Liver (tissue), 9 donors: ENCODE results near the gene EML6. TPM values are rescaled to one million over a fixed set of nuclear protein-coding genes. Genes with fewer than 3 reads are reported as not detected.

ENCODE experiments used
- DNase-seq: peaks from one replicate; pipeline ENCODE4 v3.0.0-alpha.2; 2017; ENCODE audit warnings: low spot score
- H3K27ac ChIP-seq, 2 donors: one replicate each; pipeline ENCODE4 v1.7.0; 2013; ENCODE audit warnings: inconsistent platforms in 2 of 2, low read length in 2 of 2, control low read depth in 1 of 2, low read depth in 1 of 2, mild to moderate bottlenecking in 1 of 2
- H3K27me3 ChIP-seq, 4 donors: one replicate each; pipeline versions ENCODE4 v1.6.1 to v1.7.0; 2013; ENCODE audit warnings: low read length in 3 of 4, inconsistent platforms in 1 of 4, mild to moderate bottlenecking in 1 of 4, moderate library complexity in 1 of 4; ENCODE audit not compliant: control insufficient read depth in 4 of 4, insufficient read depth in 4 of 4
- H3K36me3 ChIP-seq, 4 donors: one replicate each; pipeline versions ENCODE4 v1.6.1 to v1.7.0; 2013; ENCODE audit warnings: low read length in 3 of 4, mild to moderate bottlenecking in 3 of 4, low read depth in 1 of 4, moderate library complexity in 1 of 4; ENCODE audit not compliant: control insufficient read depth in 4 of 4, insufficient read depth in 3 of 4
- H3K4me1 ChIP-seq, 4 donors: one replicate each; pipeline versions ENCODE4 v1.6.1 to v1.7.0; 2013; ENCODE audit warnings: low read length in 3 of 4, mild to moderate bottlenecking in 3 of 4, moderate library complexity in 1 of 4; ENCODE audit not compliant: control insufficient read depth in 4 of 4, insufficient read depth in 4 of 4
- H3K4me3 ChIP-seq, 3 donors: one replicate each; pipeline versions ENCODE4 v1.6.1 to v1.7.0; 2013; ENCODE audit warnings: low read length in 3 of 3, control low read depth in 1 of 3, low read depth in 1 of 3, mild to moderate bottlenecking in 1 of 3
- H3K9ac ChIP-seq, 2 donors: one replicate each; pipeline ENCODE4 v1.7.0; 2013; ENCODE audit warnings: low read length in 2 of 2, mild to moderate bottlenecking in 2 of 2, moderate library complexity in 2 of 2, control low read depth in 1 of 2, low read depth in 1 of 2
- H3K9me3 ChIP-seq, 4 donors: one replicate each; pipeline versions ENCODE4 v1.6.1 to v1.7.0; 2013; ENCODE audit warnings: low read length in 3 of 4; ENCODE audit not compliant: control insufficient read depth in 4 of 4
- ATF3 ChIP-seq: IDR thresholded peaks from 2 replicates; pipeline ENCODE4 v1.6.1; 2016; ENCODE audit warnings: antibody characterized with exemption
- CTCF ChIP-seq: fragments of 150-350 bp; IDR thresholded peaks from 2 replicates; pipeline ENCODE4 v1.5.1; 2017; ENCODE audit warnings: improper control_type of control experiment, low read depth, low read length; ENCODE audit not compliant: missing input control
- EGR1 ChIP-seq, 2 donors: IDR thresholded peaks; 2 replicates each; pipeline ENCODE4 v1.6.1; 2016 to 2018; ENCODE audit warnings: antibody characterized with exemption in 2 of 2, low read depth in 2 of 2
- FOXA1 ChIP-seq: IDR thresholded peaks from 2 replicates; pipeline ENCODE4 v1.6.1; 2016; ENCODE audit warnings: antibody characterized with exemption
- FOXA2 ChIP-seq: IDR thresholded peaks from 2 replicates; pipeline ENCODE4 v1.6.1; 2016; ENCODE audit warnings: antibody characterized with exemption
- GABPA ChIP-seq, 2 donors: IDR thresholded peaks in 1 of 2; conservative IDR thresholded peaks in 1 of 2; 2 replicates each; pipeline ENCODE4 v1.6.1; 2016; ENCODE audit warnings: antibody characterized with exemption in 2 of 2, mild to moderate bottlenecking in 1 of 2, moderate library complexity in 1 of 2
- HNF4A ChIP-seq, 2 donors: conservative IDR thresholded peaks; 2 replicates each; pipeline ENCODE4 v1.6.1; 2016; ENCODE audit warnings: antibody characterized with exemption in 2 of 2, mild to moderate bottlenecking in 2 of 2
- HNF4G ChIP-seq: IDR thresholded peaks from 2 replicates; pipeline ENCODE4 v1.6.1; 2016; ENCODE audit warnings: antibody characterized with exemption
- JUND ChIP-seq, 2 donors: IDR thresholded peaks; 2 replicates each; pipeline ENCODE4 v1.6.1; 2016; ENCODE audit warnings: antibody characterized with exemption in 2 of 2
- MAX ChIP-seq: IDR thresholded peaks from 2 replicates; pipeline ENCODE4 v1.6.1; 2016; ENCODE audit warnings: antibody characterized with exemption
- NR2F2 ChIP-seq: IDR thresholded peaks from 2 replicates; pipeline ENCODE4 v1.6.1; 2016; ENCODE audit warnings: antibody characterized with exemption
- RAD21 ChIP-seq, 2 donors: IDR thresholded peaks; 2 replicates each; pipeline ENCODE4 v1.6.1; 2016; ENCODE audit warnings: antibody characterized with exemption in 2 of 2, mild to moderate bottlenecking in 2 of 2
- REST ChIP-seq: IDR thresholded peaks from 2 replicates; pipeline ENCODE4 v1.6.1; 2016; ENCODE audit warnings: antibody characterized with exemption, mild to moderate bottlenecking
- RXRA ChIP-seq, 2 donors: IDR thresholded peaks; 2 replicates each; pipeline ENCODE4 v1.6.1; 2017 to 2018; ENCODE audit warnings: antibody characterized with exemption in 2 of 2, mild to moderate bottlenecking in 1 of 2
- SP1 ChIP-seq: IDR thresholded peaks from 2 replicates; pipeline ENCODE4 v1.6.1; 2018; ENCODE audit warnings: antibody characterized with exemption, mild to moderate bottlenecking
- TAF1 ChIP-seq: conservative IDR thresholded peaks from 2 replicates; pipeline ENCODE4 v1.6.1; 2016; ENCODE audit warnings: antibody characterized with exemption, mild to moderate bottlenecking
- YY1 ChIP-seq: IDR thresholded peaks from 2 replicates; pipeline ENCODE4 v1.6.1; 2016; ENCODE audit warnings: antibody characterized with exemption, mild to moderate bottlenecking
- ZBTB33 ChIP-seq: IDR thresholded peaks from 2 replicates; pipeline ENCODE4 v1.6.1; 2016; ENCODE audit warnings: antibody characterized with exemption
- WGBS: extraction: QIAGEN DNeasy Blood & Tissue Kit; methylation state at CpG from one replicate; pipeline ENCODE4 v1.1.7; 2013; 5-methylcytosine and 5-hydroxymethylcytosine counted together
- polyA plus RNA-seq, 2 donors: library from polyadenylated mRNA; stranded (reverse) in 1 of 2; unstranded in 1 of 2; fragments of 200-250 nt in 1 of 2; fragments of >200 nt in 1 of 2; fragmentation: Nextera tagmentation in 1 of 2; extraction: Ambion mirVana in 1 of 2; gene quantifications; one replicate each; pipeline versions ENCODE4 v1.2.1 to v1.2.3, GENCODE V29; 2013 to 2015
- total RNA-seq, 2 donors: library from RNA; depleted of rRNA; stranded (reverse); fragments of >200 nt; gene quantifications; one replicate each; pipeline ENCODE4 v1.2.3, GENCODE V29; 2014
- donor health status: healthy.
- donor health status: healthy.
- donor health status: healthy.
- donor health status: healthy.
- donor health status: healthy.

The EML6 gene
- total and polyA plus RNA-seq, 4 donors = 0.33 to 3.0 (median 1.4) TPM

GRCh38 chr2:54789878-54790277 lies 66.4 kb downstream of the EML6 start:
- Histone ChIP-seq H3K27me3 (no peaks in the 10 kb centered on the region), H3K4me3 (no peak overlapping the region), H3K9me3 (no peaks in the 10 kb centered on the region), H3K27ac (no peak overlapping the region), H3K36me3 (no peaks in the 10 kb centered on the region), H3K4me1 (no peaks in the 10 kb centered on the region), H3K9ac (no peak overlapping the region)
- 85% methylated on average over 2 of the region's 2 CpGs for WGBS
- TF ChIP-seq HNF4G (no peak), JUND (IDR thresholded peaks at IDR 0.05) (no peak)
- DNase-seq = no peak

- no peak for DNase-seq
- no peaks in the 10 kb centered on the region for H3K36me3 ChIP-seq
- H3K4me1 ChIP-seq = no peaks in the 10 kb centered on the region
- no peak overlapping the region for H3K27ac ChIP-seq
- TF ChIP-seq MAX = no peak
- TF ChIP-seq HNF4G = no peak
- TF ChIP-seq TAF1 = no peak
- TF ChIP-seq HNF4A (conservative IDR thresholded peaks at IDR 0.05) = no peak
- TF ChIP-seq REST = no peak
- TF ChIP-seq FOXA1 = no peak
- TF ChIP-seq RXRA (IDR thresholded peaks at IDR 0.05) = no peak
- no peak for TF ChIP-seq CTCF
- no peak for TF ChIP-seq SP1
- TF ChIP-seq EGR1 (IDR thresholded peaks at IDR 0.05; ENCODE audit: low read depth in 2 of 2) = no peak
- TF ChIP-seq GABPA (IDR thresholded peaks at IDR 0.05 in 1 of 2, conservative IDR thresholded peaks at IDR 0.05 in 1 of 2) = no peak
- no peak for TF ChIP-seq YY1
- no peak for TF ChIP-seq RAD21 (IDR thresholded peaks at IDR 0.05)
- no peak for TF ChIP-seq FOXA2
- no peak for TF ChIP-seq ZBTB33
- TF ChIP-seq ATF3 = no peak
- TF ChIP-seq NR2F2 = no peak
- no peak for TF ChIP-seq JUND (IDR thresholded peaks at IDR 0.05)
- no peak overlapping the region for H3K9ac ChIP-seq
- no peaks in the 10 kb centered on the region for H3K9me3 ChIP-seq
- no peak overlapping the region for H3K4me3 ChIP-seq
- 89% methylated on average over 3 of the region's 3 CpGs for WGBS
- H3K27me3 ChIP-seq = no peaks in the 10 kb centered on the region
Observed at GRCh38 chr2:54791831-54792230, 68.4 kb downstream of the EML6 start.
